Measurements from ENCODE around the gene SYT13.
A peak's percentile ranks its signal among the peaks of the same experiment; 100 is the strongest.

SYT13 gene

GRCh38 chr11:45245218-45246045 lies 40.7 kb downstream of the SYT13 start:
- DNase-seq, result no peak

- no peak for DNase-seq
Observed at GRCh38 chr11:45243967-45244366, 42.2 kb downstream of the SYT13 start.

GRCh38 chr11:45239733-45240132 lies 46.4 kb downstream of the SYT13 start:
- DNase-seq, result no peak

GRCh38 chr11:45238724-45239123 lies 47.4 kb downstream of the SYT13 start:
- no peak for DNase-seq

- DNase-seq, result no peak
Observed at GRCh38 chr11:45237711-45238315, 48.3 kb downstream of the SYT13 start.

- no peak for DNase-seq
Observed at GRCh38 chr11:45234306-45235006, 51.7 kb downstream of the SYT13 start.

- DNase-seq, result no peak
Observed at GRCh38 chr11:45233804-45234170, 52.4 kb downstream of the SYT13 start.

- DNase-seq, result peak; percentile 47
Observed at GRCh38 chr11:45233121-45233803, 52.9 kb downstream of the SYT13 start.

GRCh38 chr11:45232341-45233080 lies 53.6 kb downstream of the SYT13 start:
- DNase-seq, result no peak

GRCh38 chr11:45229401-45230020 lies 56.6 kb downstream of the SYT13 start:
- no peak for DNase-seq

GRCh38 chr11:45227836-45228235 lies 58.3 kb downstream of the SYT13 start:
- no peak for DNase-seq

- DNase-seq, result no peak
Observed at GRCh38 chr11:45226901-45227300, 59.2 kb downstream of the SYT13 start.

GRCh38 chr11:45225961-45226871 lies 59.9 kb downstream of the SYT13 start:
- DNase-seq, result no peak

GRCh38 chr11:45225277-45225676 lies 60.9 kb downstream of the SYT13 start:
- no peak for DNase-seq

- DNase-seq, result no peak
Observed at GRCh38 chr11:45224766-45225165, 61.4 kb downstream of the SYT13 start.

GRCh38 chr11:45223496-45223895 lies 62.6 kb downstream of the SYT13 start:
- no peak for DNase-seq

GRCh38 chr11:45219411-45219810 lies 66.7 kb downstream of the SYT13 start:
- DNase-seq, result no peak

- no peak for DNase-seq
Observed at GRCh38 chr11:45218705-45219104, 67.4 kb downstream of the SYT13 start.

- DNase-seq, result no peak
Observed at GRCh38 chr11:45217991-45218390, 68.2 kb downstream of the SYT13 start.

GRCh38 chr11:45216901-45217300 lies 69.2 kb downstream of the SYT13 start:
- no peak for DNase-seq

GRCh38 chr11:45216031-45216430 lies 70.1 kb downstream of the SYT13 start:
- no peak for DNase-seq
